Suprapubic skin (tissue), 4 donors: ENCODE measurements around the gene REEP3. TPM values are rescaled to one million over a fixed set of nuclear protein-coding genes. Genes with fewer than 3 reads are reported as not detected.

Experiments
- DNase-seq, 2 donors: peaks; one replicate each; pipeline ENCODE4 v3.0.0-alpha.2; 2019; ENCODE audit warnings: low spot score in 2 of 2
- H3K27ac ChIP-seq: fragments of 200-600 bp; sonication (generic); one replicate; pipeline ENCODE4 v1.5.1; 2019
- H3K27me3 ChIP-seq: fragments of 200-600 bp; sonication (generic); one replicate; pipeline ENCODE4 v1.5.1; 2019
- H3K36me3 ChIP-seq: fragments of 200-600 bp; sonication (generic); one replicate; pipeline ENCODE4 v1.5.1; 2019
- H3K4me1 ChIP-seq: fragments of 200-600 bp; sonication (generic); one replicate; pipeline ENCODE4 v1.5.1; 2019
- H3K4me3 ChIP-seq: fragments of 200-600 bp; sonication (generic); one replicate; pipeline ENCODE4 v1.5.1; 2019; ENCODE audit warnings: mild to moderate bottlenecking
- H3K9me3 ChIP-seq: fragments of 200-600 bp; sonication (generic); one replicate; pipeline ENCODE4 v1.5.1; 2019
- EP300 ChIP-seq: sonication (generic); formaldehyde crosslinking; IDR thresholded peaks from one replicate; pipeline ENCODE4 v1.6.1; 2017; ENCODE audit warnings: antibody characterized with exemption
- POLR2A ChIP-seq, 2 donors: fragments of 450-650 bp; IDR thresholded peaks; one replicate each; pipeline ENCODE4 v1.6.1; 2017; ENCODE audit warnings: antibody characterized with exemption in 2 of 2, mild to moderate bottlenecking in 2 of 2, moderate library complexity in 2 of 2
- POLR2AphosphoS5 ChIP-seq, 3 donors: sonication (generic); formaldehyde crosslinking; IDR thresholded peaks; one replicate each; pipeline ENCODE4 v1.6.1; 2017; ENCODE audit warnings: antibody characterized with exemption in 3 of 3
- WGBS: methylation state at CpG from one replicate; pipeline ENCODE4 v1.1.5; 2018; 5-methylcytosine and 5-hydroxymethylcytosine counted together
- total RNA-seq, 4 donors: library from RNA; depleted of rRNA; stranded (reverse); fragments of >200 nt; gene quantifications; one replicate each; pipeline ENCODE4 v1.1.0, GENCODE V29; 2016
- TF ChIP-seq, protein P1 (sequence below), 2 donors: fragments of 200-600 bp in 1 of 2; fragments of 450-650 bp in 1 of 2; sonication (generic) in 1 of 2; IDR thresholded peaks; one replicate each; pipeline ENCODE4 v1.5.1; 2016 to 2019; ENCODE audit warnings: antibody characterized with exemption in 2 of 2, mild to moderate bottlenecking in 1 of 2, moderate library complexity in 1 of 2

REEP3 gene
- total RNA-seq, 4 donors from 2014 or later: 29.0 to 79.2 (median 31.1) TPM

DNA sequence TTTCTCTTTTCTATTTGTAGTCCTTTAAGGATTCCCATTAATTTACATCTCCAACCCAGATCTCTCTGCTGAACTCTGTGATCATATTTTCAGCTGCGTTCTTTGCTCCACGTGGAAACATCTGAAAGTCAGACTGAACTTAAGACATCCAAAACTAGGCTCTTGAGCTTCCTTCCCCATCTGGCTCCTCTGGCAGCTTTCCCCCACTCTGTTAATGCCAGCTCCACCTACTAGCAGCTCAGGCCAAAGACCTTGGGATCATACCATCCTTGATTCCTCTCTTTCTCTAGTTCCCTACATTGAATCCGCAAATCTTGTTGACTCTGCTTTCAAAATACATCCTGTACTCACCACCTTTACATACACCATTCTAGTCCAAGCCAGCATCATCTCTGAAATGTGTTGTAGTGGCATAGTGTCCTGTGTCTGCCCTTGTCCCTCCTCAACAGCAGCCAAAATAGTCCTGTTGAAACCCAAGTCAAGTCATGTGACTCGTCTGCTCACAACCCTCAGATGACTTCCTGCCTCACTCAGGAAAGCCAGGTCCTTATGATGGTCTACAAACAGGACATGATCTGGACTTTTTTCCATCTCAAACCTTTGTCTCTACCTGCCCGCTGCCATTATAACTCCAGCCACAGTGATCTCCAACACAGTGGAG, 7.0 kb downstream of the REEP3 start:
- DNase-seq: no peak
- Histone ChIP-seq H3K9me3 (no peaks in the 10 kb centered on the region), H3K36me3 (no peaks in the 10 kb centered on the region), H3K27ac (no peak overlapping the region), H3K4me3 (no peak overlapping the region), H3K4me1 (peaks cover 11% of the 10 kb centered on the region), H3K27me3 (no peaks in the 10 kb centered on the region)
- TF ChIP-seq EP300 (no peak), POLR2A (IDR thresholded peaks at IDR 0.05) (no peak), POLR2AphosphoS5 (IDR thresholded peaks at IDR 0.05) (no peak)
- TF ChIP-seq, protein P1, sequence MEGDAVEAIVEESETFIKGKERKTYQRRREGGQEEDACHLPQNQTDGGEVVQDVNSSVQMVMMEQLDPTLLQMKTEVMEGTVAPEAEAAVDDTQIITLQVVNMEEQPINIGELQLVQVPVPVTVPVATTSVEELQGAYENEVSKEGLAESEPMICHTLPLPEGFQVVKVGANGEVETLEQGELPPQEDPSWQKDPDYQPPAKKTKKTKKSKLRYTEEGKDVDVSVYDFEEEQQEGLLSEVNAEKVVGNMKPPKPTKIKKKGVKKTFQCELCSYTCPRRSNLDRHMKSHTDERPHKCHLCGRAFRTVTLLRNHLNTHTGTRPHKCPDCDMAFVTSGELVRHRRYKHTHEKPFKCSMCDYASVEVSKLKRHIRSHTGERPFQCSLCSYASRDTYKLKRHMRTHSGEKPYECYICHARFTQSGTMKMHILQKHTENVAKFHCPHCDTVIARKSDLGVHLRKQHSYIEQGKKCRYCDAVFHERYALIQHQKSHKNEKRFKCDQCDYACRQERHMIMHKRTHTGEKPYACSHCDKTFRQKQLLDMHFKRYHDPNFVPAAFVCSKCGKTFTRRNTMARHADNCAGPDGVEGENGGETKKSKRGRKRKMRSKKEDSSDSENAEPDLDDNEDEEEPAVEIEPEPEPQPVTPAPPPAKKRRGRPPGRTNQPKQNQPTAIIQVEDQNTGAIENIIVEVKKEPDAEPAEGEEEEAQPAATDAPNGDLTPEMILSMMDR (IDR thresholded peaks at IDR 0.05): no peak
- WGBS: 92% methylated on average over 5 of the region's 5 CpGs

DNA sequence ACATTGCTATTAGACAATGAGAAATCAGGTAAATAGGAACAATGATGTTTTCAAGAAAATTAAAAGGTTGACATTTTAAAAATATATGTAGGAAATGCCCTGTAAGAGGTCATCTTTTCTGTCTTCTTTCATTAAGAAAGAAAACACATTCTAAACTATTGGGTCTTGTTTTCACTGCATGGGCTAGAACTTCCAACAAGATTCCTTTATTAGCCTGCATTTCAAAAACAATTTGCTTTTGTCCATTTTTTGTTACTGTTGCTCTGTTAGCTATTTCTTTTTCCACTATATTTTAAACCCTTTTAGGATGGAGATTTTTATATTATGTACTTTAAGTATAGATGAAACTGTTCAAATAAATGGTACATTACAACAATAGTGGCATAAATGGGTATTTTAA, 9.2 kb downstream of the REEP3 start:
- Histone ChIP-seq H3K9me3 (no peaks in the 10 kb centered on the region), H3K27ac (no peak overlapping the region), H3K4me1 (no peaks in the 10 kb centered on the region), H3K27me3 (no peaks in the 10 kb centered on the region), H3K4me3 (no peak overlapping the region), H3K36me3 (no peaks in the 10 kb centered on the region)
- TF ChIP-seq POLR2AphosphoS5 (IDR thresholded peaks at IDR 0.05) (no peak), EP300 (no peak), POLR2A (IDR thresholded peaks at IDR 0.05) (no peak)
- TF ChIP-seq, protein P1 (IDR thresholded peaks at IDR 0.05): no peak
- no peak for DNase-seq

DNA sequence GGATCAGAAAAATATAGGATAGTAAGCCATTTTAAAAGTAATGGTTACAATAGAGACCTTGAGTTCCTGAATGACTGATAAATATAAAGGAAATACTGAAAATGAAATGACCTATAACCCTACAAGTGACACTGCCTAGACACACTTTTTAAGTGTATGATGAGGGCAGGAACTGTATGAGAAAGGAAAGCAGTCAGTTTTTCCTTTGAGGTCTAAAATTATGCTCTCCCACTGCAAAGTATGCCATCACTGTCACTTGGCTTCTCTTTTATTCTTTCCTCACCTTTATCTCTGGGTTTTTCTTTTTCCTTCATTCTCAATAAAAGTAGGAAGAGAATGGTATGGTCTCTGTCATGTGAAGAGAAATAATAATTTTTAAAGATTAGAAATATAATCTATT, 13.5 kb downstream of the REEP3 start:
- TF ChIP-seq, protein P1 (IDR thresholded peaks at IDR 0.05): no peak
- no peak for TF ChIP-seq EP300
- TF ChIP-seq POLR2A (IDR thresholded peaks at IDR 0.05): no peak
- TF ChIP-seq POLR2AphosphoS5 (IDR thresholded peaks at IDR 0.05): no peak

DNA sequence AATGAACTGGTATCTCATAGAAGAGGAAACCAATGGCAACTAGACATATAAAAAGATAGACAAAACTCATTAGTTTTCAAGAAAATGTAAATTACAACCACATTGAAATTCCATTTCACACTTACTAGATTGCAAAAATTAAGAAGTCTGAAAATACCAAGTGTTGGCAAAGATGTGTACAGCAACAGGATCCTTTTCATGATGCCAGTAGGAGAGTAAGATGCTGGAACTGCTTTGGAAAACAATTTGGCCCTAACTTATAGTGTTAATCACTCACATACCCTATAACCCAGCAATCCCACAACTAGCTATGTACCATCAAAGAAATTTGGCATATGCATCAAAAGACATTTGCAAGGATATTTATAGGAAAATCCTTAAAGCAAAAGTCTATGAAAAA, 15.5 kb downstream of the REEP3 start:
- H3K4me3 ChIP-seq: no peak overlapping the region
- no peaks in the 10 kb centered on the region for H3K27me3 ChIP-seq
- H3K36me3 ChIP-seq: no peaks in the 10 kb centered on the region
- TF ChIP-seq, protein P1 (IDR thresholded peaks at IDR 0.05): no peak
- no peak for TF ChIP-seq EP300
- TF ChIP-seq POLR2AphosphoS5 (IDR thresholded peaks at IDR 0.05): no peak
- no peak for TF ChIP-seq POLR2A (IDR thresholded peaks at IDR 0.05)
- no peaks in the 10 kb centered on the region for H3K4me1 ChIP-seq
- DNase-seq: no peak
- H3K27ac ChIP-seq: no peak overlapping the region
- H3K9me3 ChIP-seq: no peaks in the 10 kb centered on the region

More for the DNA sequence above, 13.5 kb downstream of the REEP3 start:
- Histone ChIP-seq H3K27me3 (no peaks in the 10 kb centered on the region), H3K4me3 (no peak overlapping the region), H3K9me3 (no peaks in the 10 kb centered on the region), H3K36me3 (no peaks in the 10 kb centered on the region), H3K4me1 (no peaks in the 10 kb centered on the region), H3K27ac (no peak overlapping the region)
- DNase-seq: no peak

DNA sequence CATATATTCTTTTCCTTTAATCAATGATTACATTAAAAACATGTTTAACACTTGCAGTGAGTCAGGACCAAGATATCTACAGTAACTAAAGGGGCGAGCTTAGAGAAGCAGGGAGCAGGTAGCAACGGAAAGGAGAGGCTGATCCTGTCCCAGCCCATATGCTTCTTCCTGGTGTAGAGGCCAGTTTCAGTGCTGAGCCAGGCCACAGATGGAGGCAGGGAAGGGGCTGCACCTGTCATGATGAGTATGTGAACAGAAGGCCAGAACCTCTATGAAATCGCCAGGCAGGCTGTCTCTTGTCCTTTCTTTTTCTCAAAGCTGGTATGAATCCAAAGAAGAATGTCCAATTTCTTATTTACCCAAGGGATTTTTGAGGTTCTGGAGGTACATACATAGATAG, 16.3 kb downstream of the REEP3 start:
- Histone ChIP-seq H3K9me3 (no peaks in the 10 kb centered on the region), H3K36me3 (no peaks in the 10 kb centered on the region), H3K4me1 (no peaks in the 10 kb centered on the region), H3K4me3 (no peak overlapping the region), H3K27ac (no peak overlapping the region), H3K27me3 (no peaks in the 10 kb centered on the region)
- TF ChIP-seq, protein P1 (IDR thresholded peaks at IDR 0.05): no peak
- TF ChIP-seq POLR2AphosphoS5 (IDR thresholded peaks at IDR 0.05) (no peak), EP300 (no peak), POLR2A (IDR thresholded peaks at IDR 0.05) (no peak)
- 84% methylated on average over 3 of the region's 3 CpGs for WGBS
- DNase-seq: no peak
